Astrocyte of the spinal cord (primary cell): Measurements from ENCODE around the gene NTNG2.

Source experiments
- DNase-seq: peaks from one replicate; pipeline ENCODE4 v3.0.0; 2011; ENCODE audit warnings: low read depth, low spot score
- H3K4me3 ChIP-seq: 2 replicates; pipeline ENCODE4 v1.5.1; 2011; ENCODE audit warnings: low read depth, mild to moderate bottlenecking, low read length, moderate library complexity
- in situ Hi-C: cut with HindIII; loops from 2 replicates; pipeline ENCODE4 v1.10.0; 2017; ENCODE audit warnings: low sequenced_read_pairs
- TF ChIP-seq, protein P1 (sequence below): IDR thresholded peaks from 2 replicates; pipeline ENCODE4 v1.5.1; 2012; ENCODE audit warnings: low read depth, mild to moderate bottlenecking, low read length, inconsistent platforms

Gene NTNG2

DNA sequence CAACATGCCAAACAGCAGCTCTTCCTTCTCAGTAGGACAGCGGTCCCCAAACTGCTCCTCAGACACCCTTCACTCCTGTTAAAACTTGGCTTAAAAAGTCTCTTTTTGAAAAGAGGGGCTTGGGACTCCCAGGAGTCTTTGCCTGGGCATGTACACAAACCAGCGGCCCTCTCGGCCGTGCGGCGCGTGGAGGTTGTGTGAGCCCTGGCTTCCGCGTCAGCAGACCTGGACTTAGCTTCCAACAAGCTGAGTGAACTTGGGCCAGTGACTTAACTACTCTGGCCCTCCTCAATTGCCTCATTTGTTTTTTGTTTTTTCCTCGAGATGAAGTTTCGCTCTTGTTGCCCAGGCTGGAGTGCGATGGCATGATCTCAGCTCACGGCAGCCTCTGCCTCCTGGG, 15.3 kb upstream of the NTNG2 start:
- no peak for DNase-seq
- H3K4me3 ChIP-seq, result no peak overlapping the region
- TF ChIP-seq, protein P1, sequence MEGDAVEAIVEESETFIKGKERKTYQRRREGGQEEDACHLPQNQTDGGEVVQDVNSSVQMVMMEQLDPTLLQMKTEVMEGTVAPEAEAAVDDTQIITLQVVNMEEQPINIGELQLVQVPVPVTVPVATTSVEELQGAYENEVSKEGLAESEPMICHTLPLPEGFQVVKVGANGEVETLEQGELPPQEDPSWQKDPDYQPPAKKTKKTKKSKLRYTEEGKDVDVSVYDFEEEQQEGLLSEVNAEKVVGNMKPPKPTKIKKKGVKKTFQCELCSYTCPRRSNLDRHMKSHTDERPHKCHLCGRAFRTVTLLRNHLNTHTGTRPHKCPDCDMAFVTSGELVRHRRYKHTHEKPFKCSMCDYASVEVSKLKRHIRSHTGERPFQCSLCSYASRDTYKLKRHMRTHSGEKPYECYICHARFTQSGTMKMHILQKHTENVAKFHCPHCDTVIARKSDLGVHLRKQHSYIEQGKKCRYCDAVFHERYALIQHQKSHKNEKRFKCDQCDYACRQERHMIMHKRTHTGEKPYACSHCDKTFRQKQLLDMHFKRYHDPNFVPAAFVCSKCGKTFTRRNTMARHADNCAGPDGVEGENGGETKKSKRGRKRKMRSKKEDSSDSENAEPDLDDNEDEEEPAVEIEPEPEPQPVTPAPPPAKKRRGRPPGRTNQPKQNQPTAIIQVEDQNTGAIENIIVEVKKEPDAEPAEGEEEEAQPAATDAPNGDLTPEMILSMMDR, result no peak
- in situ Hi-C loops, result no loop called here

DNA sequence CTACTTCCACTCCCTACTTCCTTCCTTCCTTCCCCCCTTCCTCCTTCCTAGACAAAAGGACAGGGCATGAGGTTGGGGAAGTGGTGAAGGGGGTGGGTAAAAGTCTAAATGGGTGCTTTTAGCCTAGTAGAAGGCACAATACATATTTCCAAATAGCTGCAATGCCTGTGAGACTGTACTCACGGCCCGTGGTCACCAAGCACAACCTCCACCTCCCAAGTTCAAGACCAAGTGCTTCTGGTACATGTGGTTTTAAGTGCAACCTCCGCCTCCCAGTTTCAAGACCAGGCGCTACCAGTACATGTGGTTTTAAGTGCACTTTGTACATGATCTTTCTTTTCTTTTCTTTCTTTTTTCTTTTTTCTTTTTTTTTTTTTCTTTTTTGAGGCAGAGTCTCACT, 14.5 kb upstream of the NTNG2 start:
- H3K4me3 ChIP-seq, result no peak overlapping the region
- TF ChIP-seq, protein P1, result no peak
- in situ Hi-C loops, result no loop called here
- DNase-seq, result no peak

DNA sequence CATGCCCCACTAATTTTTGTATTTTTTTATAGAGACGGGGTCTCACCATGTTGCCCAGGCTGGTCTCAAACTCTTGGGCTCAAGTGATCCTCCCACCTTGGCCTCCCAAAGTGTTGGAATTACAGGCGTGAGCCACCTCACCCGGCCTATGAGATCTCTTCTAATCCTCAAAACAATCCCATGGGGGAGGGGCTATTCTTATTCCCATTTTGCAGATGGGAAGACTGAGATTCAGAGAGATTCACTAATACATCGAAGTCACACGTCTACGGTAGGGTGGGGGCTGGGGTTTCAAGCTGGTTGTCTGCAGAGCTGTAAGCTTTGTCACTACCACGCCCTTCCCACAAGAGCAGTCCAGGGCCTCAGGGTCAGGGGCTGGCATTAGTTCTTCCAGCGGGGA, 14.0 kb upstream of the NTNG2 start:
- no peak overlapping the region for H3K4me3 ChIP-seq
- TF ChIP-seq, protein P1, result no peak
- in situ Hi-C loops, result no loop called here
- no peak for DNase-seq

DNA sequence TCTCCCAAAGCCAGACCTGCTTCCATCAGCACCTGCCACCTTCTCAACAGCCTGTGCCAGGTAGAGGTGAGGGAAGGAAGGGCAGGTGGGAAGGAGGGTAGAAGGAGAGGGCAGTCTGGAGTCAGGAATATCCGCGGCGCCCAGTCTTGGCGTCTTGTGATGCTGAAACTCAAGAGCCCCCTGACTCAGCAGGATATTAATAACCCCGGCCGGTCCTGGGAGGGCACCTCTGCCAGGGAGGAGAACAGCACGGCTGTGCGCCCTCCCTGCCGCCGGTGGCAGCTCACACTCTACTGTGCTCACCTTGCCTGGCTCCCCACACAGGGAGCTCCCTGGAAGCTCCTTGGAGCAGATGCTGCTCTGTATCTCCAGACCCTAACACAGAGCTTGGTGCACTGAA, 11.6 kb upstream of the NTNG2 start:
- no peak overlapping the region for H3K4me3 ChIP-seq
- no peak for DNase-seq
- in situ Hi-C loops, result no loop called here
- TF ChIP-seq, protein P1, result no peak

DNA sequence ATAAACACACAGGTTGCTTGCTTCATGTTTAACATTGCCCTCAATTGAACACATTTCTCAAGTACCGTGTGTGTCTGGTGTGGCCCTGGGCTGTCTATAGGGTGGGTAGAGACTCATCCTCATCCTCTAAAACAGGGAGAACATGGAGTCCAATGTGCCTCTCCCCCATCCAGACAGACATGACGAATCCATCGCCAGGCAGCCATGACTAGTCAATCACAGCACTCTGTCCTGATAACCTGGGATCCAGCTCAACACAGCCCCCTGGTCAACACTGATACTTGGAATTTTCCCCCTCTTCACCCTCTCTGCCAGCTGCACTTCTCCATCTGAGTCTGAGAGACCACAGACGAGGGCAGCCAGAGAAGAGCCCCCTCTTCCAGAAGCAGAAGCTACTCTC, 10.7 kb upstream of the NTNG2 start:
- in situ Hi-C loops, result no loop called here
- no peak overlapping the region for H3K4me3 ChIP-seq
- TF ChIP-seq, protein P1, result no peak
- DNase-seq, result no peak

DNA sequence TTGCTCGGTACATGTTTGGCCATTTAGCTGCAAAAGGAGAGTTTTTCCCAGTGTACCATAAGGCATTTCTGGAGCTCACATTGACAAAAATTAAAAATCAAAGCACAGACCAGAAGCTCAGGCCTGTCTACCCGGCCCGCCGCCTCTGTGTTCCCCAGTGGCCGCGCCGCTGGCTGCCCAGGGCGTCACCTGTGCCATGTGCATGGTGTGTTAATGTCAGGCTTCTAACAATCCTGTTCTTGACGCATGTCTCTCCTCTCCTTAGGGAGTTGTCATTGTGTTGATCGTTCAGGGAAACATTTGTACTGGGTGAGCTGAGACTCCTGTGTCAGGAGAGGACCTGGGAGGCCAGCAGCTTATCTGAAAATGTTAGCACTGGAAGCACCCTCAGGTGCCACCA, 9.6 kb upstream of the NTNG2 start:
- no peak for DNase-seq
- H3K4me3 ChIP-seq, result no peak overlapping the region
- in situ Hi-C loops, result no loop called here
- TF ChIP-seq, protein P1, result no peak

DNA sequence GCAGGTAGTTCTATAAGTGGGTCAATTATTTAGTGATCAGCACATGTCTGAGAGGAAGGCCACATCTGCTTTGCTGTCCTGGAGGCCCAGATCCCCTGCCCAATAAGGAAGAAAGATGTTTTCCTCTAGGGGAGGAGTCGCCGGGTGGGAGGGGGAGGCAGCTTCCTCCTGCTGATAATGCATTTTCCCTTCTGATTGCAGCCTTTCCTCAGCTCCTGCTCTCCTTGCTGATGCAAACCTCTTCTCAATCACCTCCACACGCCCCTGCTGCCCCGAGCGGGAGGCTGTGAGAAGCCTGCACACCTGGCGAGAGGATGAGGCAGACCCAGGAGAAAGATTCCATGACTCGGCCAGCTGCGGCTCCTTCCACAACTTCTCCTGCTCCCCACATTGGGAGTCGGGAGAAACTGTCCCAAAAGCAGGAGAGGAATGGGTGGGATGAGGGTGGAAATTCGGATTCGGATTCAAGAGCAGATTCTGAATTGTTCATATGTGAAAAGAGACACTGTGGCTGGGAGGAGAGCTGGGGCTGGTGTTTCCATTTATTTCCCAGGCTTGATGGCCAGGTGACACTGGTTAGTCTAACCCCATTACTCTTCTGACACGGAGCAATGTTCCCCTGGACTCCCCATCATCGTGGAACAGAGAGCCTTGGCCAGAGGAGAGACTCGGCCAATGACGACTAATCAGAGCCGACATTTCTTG, 6.8 kb upstream of the NTNG2 start:
- TF ChIP-seq, protein P1, result no peak
- DNase-seq, result no peak
- H3K4me3 ChIP-seq, result no peak overlapping the region
- in situ Hi-C loops, result no loop called here
